Left hindlimb (tissue), 1 donor: ENCODE measurements around the gene OGDHL.
"Not testable (repeated sequence)": the region's sequence is repeated elsewhere in the genome, so short reads cannot be mapped to it uniquely, and the experiment has no call there.

Source experiments
- DNase-seq: peaks from one replicate; pipeline ENCODE4 v3.0.0-alpha.2; 2018

The OGDHL gene

DNA sequence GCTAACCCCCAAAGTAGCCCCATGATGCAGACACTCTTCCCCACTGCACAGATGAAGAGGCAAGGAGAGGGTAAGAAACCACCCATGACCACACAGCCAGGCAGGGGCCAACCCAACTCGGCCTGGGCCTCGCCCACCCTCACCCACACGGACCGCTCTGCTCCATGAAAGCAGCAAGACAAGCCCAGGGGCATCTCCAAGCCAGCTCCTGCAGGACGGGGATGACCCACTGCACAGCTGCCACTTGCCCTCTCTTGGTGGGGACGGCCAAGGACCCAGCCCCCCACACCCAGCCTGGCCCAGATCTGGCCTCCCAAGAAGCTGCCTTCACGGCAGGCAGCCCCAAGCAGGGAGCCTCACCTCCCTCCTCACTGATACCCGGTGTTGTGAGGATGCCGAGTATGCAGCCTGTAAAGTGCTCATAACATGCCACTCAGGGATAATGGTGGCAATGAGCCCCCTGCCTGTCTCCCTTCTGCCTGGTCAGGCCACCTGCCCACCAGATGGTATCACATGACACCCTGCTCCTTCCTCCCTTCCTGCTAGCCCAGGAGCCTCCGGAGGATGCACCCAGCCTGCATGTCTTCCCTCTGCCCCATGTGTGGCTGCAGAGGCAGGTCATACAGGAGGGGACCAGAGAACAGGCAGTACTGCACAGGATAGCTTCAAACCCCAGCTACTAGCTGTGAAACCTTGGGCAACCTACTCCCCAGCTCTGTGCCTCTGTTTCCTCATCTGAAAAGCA lies 23.3 kb downstream of the OGDHL start:
- no peak for DNase-seq

DNA sequence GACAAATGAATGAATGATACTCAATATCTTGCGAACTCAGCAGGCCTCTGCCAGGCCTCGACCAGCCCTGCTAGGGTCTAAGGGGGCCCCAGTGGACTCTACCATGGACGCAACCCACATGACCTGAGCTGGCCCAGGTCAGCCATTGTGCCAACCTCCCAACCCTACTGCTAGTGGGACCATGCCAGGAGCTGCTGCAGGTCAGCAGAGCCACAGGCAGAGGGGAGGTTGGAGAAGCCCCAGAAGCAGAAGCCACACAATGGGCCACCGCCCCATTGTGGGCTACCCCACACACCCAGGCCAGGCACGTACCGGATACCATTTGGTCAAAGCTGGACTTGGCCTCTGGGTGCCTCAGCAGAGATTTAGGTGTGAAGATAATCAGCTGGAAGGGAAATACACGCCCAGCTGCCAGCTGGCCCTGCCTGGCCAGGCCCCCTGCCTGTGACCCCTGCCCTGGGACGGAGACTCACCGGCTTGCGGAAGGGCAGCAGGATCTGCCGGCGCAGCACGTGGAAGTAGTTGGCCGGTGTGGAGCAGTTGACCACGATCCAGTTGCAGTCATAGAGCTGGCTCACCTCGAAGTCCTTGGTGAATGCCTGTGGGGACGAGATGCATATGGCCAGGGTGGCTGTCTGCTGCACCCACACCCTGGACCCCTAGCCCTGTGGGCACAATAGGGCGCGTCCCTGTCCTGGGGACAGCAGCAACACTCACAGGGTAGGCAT lies 24.5 kb downstream of the OGDHL start:
- DNase-seq, result no peak

DNA sequence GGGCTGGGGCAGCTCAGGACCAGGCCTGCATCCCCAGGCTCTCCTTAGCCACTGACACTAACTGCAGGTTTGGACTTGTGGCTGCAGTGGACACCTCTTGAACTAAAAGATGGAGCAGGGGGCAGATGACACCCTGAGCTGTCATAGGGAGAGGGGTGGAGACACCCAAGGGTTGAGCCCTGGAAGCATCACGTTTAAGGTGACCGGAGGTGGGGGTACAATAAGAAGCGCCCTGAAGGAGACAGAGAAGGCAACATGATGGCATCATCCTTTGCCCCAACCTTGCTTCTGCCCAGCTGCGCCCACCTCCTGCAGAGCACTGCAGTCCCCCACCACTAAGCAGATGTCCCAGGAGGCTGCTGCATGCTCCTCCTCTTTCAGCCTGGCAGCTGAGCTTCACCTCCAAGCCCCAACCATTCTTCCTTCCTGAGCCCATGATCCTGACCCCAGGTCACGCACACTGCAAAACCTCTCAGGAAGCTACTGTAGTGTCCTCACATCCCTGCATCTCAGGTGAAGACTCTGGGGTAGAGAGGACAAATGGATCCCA lies 25.5 kb downstream of the OGDHL start:
- DNase-seq, result no peak

DNA sequence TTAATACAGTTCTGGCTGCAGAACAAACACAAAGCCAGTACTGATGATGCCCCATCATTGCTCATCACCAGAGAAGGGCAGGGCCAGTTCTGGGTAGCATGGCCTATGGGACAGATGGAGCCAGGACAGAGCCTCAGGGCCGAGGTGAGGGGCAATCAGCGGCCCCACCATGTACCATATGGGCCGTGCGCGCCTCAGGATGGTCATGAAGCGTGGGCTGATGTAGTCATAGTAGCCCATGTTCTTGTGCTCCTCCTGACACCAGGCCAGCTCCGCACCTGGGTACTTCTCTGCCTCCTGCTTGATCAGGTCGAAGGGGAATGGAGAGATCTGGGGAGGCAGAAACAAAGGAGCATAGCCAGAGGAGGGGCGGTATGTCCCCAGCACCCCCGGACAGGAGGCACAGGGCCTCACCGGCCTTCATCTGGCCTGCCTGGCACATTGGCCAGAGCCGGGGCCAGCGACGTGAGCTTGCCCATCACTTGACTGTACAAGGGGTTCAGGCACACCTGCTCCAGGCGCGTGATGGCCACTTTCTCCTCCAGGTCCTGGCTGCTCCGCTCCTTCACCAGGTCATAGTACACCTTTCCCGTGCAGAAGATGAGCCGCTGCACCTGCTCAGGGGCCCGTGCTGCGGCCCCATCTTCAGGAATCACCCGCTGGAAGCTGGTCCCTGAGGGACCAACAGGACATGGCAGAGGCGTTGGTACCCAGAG lies 26.1 kb downstream of the OGDHL start:
- DNase-seq, result no peak

DNA sequence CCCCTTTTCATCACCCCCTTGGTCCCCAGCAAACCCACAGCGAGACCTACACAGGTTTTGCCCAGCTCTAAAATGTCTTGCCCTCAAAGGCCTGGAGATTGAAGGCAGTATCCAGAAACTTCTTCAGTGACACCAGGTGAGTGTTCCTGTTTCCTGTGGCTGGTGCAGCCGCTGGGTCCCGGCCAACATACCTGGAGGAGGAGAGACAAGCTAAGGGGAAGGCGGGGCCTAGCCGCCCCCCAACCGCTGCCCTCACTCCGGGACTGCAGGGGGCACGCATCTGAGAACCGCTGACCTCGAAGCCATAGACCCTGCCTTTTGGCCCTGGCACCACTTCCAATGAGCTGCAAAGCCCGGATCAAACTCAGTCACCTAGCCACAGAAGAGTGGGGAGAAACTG lies 27.0 kb downstream of the OGDHL start:
- no peak for DNase-seq

DNA sequence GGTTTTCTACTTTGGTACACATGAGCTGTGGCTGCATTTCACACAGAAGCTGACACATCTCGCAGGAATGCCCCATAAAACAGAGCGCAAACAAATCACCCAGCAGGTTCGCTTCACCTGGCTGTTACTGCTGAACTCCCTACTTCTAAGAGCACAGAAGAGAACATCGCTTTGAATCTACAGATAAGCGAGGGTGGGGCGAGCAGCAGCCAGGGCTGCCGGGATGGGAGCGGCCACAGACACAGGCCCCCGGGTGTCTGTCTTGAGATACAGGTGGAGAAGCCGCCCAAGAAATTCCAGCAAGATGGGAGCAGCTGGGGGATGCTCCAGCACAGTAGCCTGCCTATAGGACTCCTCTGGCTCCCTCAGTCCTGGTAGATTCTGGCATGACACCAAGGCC lies 27.4 kb downstream of the OGDHL start:
- DNase-seq, result no peak

DNA sequence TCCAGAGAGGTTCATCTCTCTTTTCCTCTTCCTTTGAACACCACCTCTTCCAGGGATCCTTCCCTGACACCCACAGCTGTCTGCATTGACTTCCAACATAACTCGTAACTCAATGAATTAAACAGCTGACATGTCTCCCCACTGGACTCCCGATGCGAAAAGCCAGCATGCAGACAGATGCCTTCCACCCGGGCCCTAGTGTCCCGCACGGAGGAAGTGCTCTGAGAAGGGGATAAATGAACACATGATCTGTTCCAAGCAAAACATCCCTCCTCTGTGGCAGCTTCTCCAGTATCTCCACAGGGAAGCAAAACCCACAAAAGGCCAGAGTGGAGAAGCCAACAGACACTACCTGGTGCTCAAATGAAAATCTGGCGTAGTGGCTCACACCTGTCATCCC lies 28.3 kb downstream of the OGDHL start:
- DNase-seq, result no peak

DNA sequence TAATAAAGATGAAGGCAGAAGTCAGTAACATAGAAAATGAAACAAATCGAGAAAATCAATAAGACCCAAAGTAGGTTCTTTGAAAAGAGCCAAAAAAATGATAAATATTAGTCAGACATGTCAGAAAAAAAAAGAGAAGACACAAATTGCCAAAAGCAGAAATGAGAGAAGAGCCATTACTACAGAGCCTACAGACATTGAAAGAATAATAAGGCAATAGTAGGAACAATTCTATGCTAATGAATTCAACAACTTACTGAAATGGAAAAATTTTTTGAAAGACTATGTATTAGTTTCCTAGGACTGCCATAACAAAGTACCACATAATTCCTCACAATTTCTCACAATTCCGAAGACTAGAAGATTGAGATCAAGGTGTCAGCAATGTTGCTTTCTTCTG lies 35.5 kb downstream of the OGDHL start:
- DNase-seq, result no peak

DNA sequence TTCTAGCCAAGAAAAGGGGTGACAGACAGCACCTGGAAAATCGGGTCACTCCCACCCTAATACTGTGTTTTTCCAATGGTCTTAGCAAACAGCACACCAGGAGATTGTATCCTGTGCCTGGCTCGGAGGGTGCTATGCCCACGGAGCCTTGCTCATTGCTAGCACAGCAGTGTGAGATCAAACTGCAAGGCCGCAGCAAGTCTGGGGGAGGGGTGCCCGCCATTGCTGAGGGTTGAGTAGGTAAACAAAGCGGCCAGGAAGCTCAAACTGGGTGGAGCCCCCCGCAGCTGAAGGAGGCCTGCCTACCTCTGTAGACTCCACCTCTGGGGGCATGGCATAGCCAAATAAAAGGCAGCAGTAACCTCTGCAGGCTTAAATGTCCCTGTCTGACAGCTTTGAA lies 47.0 kb downstream of the OGDHL start:
- DNase-seq, result not testable (repeated sequence)

DNA sequence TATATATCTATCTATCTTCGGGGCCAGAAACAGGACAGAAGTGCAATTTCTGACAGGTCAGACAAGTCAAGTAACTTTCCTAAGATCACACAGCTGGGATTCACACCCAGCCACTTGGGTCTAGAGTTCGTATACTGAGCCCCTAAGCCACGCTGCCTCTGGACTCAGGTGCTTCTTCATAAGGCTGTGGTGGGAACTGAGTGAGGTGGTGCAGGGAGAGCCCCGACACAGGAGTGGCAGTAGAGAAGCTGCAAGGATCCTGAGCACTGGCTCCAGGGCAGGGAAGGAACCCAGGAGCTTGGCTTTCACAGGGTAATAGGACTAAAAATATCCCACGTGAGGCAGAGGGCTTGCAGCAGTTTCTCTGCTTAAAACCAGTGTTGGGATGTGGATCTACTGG lies 48.9 kb downstream of the OGDHL start:
- no peak for DNase-seq

DNA sequence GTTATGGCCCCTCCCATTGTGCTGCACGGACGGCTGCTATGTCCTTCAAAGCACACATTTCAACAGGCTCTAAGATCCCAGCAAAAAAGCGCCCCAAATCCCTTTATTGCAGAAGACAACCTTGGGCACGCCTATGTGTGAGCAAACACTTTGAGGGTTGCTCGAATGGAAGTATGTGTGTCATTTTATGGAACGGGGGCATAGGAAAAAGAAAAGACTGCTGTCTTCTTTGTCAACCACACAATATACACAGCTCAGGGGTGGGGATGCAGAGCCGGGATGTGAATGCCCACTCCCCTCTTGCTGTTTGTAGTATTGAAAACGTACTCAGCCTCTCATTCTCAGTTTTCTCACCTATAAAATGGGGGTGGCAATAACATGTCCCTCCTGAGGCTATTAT lies 50.6 kb downstream of the OGDHL start:
- DNase-seq, result no peak

DNA sequence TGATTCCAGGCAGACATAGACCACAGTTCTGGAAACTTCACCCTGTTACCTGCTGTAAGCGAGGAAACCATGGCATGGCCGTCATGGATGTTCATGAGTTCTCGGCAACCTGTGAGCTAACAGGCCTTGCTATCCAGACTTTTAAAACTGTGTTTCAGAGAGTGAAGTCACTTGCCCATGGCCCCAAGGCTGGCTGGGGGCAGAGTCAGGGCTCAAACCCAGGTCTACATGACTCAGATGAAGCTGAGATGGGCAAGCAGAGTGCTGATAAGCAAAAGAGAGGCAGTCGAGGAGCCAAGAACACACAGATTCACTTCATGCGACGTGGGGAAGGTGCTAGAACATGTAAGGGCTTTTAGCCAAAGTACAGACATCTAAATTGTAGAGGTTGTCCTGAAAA lies 51.2 kb downstream of the OGDHL start:
- DNase-seq, result no peak

DNA sequence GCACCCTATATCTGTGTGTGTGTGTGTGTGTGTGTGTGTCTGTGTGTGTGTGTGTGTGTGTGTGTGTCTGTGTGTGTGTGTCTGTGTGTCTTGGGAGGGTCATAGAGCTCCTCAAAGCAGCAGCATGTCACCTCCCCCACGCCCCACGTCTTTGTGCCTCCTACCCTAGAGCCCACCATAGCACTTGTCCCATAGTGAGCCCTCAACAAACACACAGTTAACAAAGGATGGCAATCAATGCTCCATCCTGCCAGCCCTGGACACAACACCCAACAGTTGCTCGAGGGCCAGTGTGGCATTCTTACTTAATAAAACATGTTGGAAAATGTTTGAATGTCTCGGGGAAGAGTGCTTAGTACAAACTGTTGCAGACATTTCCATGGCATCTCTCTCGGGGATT lies 52.2 kb downstream of the OGDHL start:
- no peak for DNase-seq

DNA sequence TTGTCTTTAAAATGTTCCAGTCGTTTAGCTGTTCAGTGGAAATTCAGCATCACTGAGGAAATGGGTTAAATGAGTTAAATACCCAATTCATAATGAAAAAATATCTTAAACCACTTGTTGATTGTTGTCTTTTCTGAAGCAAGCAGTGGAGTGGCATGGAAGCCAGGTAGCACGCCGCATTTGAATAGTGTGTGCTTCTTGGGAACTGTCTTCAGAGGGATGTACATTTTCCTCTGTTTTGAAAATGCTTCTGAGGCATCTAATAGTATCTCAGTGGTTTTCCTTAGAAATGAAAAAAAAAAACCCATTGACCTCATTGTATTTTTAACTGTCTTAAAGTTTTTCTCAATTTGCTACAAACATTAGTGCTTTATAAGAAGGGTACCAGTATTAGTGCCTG lies 54.5 kb downstream of the OGDHL start:
- no peak for DNase-seq

DNA sequence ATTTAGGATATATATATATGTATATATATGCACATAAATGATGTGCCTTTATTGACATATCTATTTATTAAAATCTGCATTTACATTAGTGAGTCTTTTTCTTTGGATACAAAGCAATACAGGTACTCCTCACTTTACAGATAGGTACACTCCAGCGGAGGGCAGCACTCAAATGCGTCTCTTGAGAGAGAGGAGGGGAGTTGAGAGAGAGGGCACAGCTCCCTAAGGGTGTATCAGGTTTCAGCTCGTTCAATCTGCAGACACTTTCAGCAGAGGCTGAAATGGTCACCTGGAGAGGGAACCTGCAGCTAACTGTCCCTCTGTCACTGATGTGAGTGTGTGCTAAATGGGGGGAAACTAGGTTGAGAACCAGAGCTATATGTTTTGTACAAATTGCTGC lies 61.1 kb downstream of the OGDHL start:
- DNase-seq, result no peak

DNA sequence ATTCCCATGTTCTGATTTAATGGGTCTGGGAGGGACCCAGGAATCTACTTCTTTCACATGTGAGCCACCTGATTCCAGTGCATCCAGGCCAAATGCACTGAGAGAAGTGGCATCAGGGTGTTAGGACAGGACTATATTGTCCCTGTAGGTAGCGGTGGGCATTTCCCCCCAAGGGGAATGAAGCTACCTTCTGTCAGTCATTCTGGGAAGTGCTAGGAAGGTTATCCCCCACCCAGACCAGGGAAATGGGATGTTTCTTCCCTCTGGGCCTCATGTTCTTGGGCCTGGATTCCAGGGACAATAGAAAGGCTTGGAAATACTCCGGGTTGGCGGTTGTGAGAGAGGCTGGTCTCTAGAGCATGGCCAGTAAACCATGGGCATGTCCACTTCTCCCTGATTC lies 61.9 kb downstream of the OGDHL start:
- no peak for DNase-seq

DNA sequence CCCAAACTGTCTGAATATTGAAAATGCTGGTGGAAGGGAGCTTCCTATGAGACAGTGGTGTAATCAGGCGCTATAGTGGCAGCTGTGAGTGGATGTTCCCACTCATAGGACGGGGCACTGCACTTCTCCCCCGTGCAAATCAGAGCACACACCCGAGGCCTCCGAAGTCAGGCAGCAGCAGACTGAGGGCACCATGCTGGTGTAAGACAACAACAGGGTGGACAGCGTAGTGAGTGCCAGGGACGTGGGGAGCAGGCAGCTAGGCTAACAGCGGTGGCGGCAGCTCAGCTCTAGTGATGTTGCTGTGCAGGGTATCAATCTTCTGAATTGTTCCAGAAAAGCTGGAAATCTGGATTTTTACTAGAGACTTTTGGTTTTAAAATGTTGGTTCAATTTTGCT lies 63.4 kb downstream of the OGDHL start:
- DNase-seq, result no peak

DNA sequence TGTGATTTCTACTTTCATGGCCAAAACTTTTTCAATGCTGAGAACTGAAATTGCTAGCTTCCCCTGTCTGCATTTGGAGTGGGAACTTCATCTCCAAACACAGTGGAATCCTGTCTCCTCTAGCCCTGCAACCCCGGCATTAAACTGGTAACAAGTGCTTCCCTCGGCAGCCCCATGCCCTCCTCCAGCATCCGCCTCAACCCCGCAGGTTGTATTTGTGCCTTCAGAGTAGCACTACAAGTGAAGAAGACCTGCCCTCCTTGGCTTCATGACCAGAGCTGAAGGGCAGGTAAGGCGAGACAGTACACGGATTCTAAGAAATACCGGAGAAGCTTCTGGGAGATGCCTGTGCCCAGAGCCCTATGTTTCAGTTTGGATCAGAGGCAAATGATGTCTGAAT lies 65.8 kb downstream of the OGDHL start:
- DNase-seq, result no peak

DNA sequence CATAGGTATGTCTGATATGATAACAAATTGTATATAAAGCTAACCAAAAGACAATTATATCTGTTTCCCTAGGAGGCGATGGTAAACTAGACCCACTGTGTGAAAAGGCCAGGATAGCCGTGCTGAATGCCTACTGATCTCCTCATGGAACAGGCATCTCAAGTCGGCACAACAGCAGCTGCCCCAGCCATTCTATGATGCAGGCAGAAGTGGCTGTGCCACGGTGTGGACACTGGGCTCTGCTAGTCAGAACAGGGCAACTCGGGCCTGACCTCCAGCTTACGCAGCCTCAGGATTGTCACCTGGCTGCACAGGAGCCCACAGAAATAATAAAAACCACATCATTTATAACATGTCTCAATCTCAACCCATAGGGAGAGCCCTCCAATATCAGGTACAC lies 67.7 kb downstream of the OGDHL start:
- no peak for DNase-seq

DNA sequence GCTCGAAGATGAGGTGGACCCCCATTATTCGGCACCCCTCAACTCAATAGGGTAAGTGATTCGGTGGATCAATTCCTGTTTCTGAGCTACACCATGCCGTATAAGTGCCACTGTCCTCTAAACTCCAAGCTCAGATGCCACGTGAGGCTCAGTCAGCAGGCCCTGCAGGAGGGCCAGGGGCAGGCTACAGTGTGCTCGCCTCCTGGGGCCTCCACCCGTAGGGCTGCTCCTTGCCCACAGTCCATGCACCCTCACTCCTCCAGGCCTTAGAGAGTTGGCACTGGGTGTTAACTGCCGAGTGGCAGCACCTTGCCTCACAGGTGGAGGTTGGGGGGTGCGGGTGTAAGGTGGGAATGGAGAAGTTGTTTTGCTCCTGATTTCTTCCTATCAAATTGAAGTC lies 70.5 kb downstream of the OGDHL start:
- no peak for DNase-seq

DNA sequence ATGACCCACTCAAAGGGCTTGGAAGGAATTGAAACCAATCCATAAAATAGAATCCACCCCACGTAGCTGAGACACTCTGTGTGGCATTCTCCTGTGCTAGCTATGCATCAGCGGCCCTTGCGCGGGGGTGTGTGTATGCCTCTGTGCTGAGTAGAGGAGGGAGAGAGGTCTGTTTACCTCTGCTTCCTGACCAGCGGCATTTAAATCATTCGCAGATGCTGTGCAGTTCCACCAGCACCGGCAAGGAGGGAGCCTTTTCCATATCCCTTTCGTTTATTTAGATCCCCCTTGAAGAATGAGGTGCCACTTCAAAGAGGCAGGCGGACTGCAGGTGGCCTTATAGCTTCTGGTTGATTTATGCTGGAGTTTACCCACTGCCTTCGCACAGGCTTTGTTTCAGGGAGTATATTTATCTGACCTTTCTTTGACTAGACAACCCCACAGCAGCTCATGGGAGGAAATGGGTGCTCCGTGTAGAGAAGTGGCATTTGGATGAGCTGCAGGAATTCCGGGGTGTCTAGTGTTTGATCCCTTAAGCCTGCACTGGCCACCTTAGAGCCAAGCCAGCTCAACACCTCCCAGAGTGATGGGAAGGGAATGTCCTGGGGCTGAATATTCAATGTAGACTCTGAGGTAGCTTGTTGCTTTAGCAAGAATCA lies 71.3 kb downstream of the OGDHL start:
- DNase-seq, result no peak

DNA sequence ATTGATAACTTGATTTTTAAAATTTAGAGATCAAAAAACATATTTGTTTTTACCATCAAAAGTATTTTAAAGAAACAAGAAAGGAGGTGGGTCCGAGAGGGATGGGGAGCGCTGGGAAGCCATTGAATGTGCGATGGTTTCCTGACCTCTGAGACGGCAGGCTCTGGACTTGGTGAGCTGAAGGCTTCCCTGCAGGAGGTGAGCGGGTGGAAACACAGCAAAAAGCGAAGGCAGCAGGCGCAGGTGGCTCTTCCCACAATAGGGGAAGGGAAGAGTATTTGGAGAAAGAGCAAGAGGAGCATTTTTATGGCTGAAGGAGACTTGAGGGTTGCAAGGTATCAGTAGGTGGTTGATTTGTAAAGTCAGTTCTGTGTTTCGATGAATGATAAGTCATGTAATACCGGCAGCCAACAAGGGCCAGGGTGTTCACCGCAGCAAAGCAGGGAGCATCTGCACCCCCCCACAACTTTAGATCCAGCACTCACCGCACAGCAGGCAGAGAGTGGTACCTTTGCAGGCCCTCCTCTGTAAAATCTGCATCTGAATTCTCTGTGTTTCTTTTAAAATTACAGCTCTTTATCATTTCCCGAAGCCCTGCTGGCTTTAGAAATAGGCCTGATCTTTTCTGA lies 72.1 kb downstream of the OGDHL start:
- no peak for DNase-seq

DNA sequence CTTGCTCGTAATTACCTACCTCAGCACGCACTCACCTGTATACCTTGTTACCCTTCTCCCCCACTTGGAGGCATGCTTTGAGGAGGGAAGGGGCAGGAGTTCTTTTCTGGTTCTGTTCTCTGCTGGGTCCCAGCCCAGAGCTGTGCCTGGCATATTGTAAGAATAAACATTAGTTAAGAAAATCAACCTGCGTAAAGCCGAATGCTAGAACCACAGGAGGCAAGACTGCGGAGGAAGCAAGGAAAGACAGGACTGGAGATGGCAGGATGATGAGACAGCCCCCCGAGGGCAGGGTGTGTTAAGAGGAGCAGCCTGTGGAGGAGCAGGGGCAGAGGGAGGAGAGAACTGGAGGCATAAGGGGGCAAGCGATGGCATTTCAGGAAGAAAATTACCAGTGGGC lies 73.2 kb downstream of the OGDHL start:
- no peak for DNase-seq
